Stimulated activated CD4-positive, alpha-beta T cell treated with anti-CD3 and anti-CD28 coated beads, TNF-alpha, amount 100 ng/mL, for 24 hours (primary cell): ENCODE data around the gene RGS3.
"Not testable (repeated sequence)": the region's sequence is repeated elsewhere in the genome, so short reads cannot be mapped to it uniquely, and the experiment has no call there.

Source experiments
- DNase-seq, 3 experiments: peaks; one replicate each; pipeline ENCODE4 v3.0.0-alpha.2; 2020; ENCODE audit warnings: low read depth in 3 of 3

Gene RGS3

GRCh38 chr9:113488490-113488889 is 25.0 kb downstream of the RGS3 start:
- no peak for DNase-seq

- not testable (repeated sequence) for DNase-seq
These were observed 27.6 kb downstream of the RGS3 start for GRCh38 chr9:113491147-113491546.

GRCh38 chr9:113492343-113493202 is 29.0 kb downstream of the RGS3 start:
- no peak for DNase-seq

- no peak for DNase-seq
These were observed 29.6 kb downstream of the RGS3 start for GRCh38 chr9:113493203-113493520.

GRCh38 chr9:113495526-113495925 is 32.0 kb downstream of the RGS3 start:
- DNase-seq: no peak

GRCh38 chr9:113497051-113497450 is 33.5 kb downstream of the RGS3 start:
- no peak for DNase-seq

GRCh38 chr9:113499153-113499875 is 35.8 kb downstream of the RGS3 start:
- DNase-seq: no peak

- no peak for DNase-seq
These were observed 36.5 kb downstream of the RGS3 start for GRCh38 chr9:113499876-113500497.

GRCh38 chr9:113501129-113501686 is 37.7 kb downstream of the RGS3 start:
- no peak for DNase-seq

- no peak for DNase-seq
These were observed 38.3 kb downstream of the RGS3 start for GRCh38 chr9:113501852-113502251.

GRCh38 chr9:113502427-113503034 is 39.0 kb downstream of the RGS3 start:
- DNase-seq: no peak

GRCh38 chr9:113503131-113503541 is 39.6 kb downstream of the RGS3 start:
- no peak for DNase-seq

GRCh38 chr9:113503613-113504211 is 40.2 kb downstream of the RGS3 start:
- DNase-seq: no peak

- no peak for DNase-seq
These were observed 41.4 kb downstream of the RGS3 start for GRCh38 chr9:113504725-113505590.

GRCh38 chr9:113506090-113506589 is 42.6 kb downstream of the RGS3 start:
- no peak for DNase-seq

GRCh38 chr9:113507256-113507655 is 43.7 kb downstream of the RGS3 start:
- no peak for DNase-seq

- DNase-seq: no peak
These were observed 44.7 kb downstream of the RGS3 start for GRCh38 chr9:113508111-113508749.

GRCh38 chr9:113509463-113509862 is 45.9 kb downstream of the RGS3 start:
- no peak for DNase-seq

GRCh38 chr9:113511047-113511521 is 47.6 kb downstream of the RGS3 start:
- DNase-seq: no peak
